DOHH2 (cell line): ENCODE measurements around the gene GPR87.

Source experiments
- H3F3A ChIP-seq: fragments of 200-600 bp; sonication (generic), shearing (Covaris generic); 2 replicates; pipeline ENCODE4 v1.6.0; 2016; ENCODE audit warnings: antibody characterized with exemption, mild to moderate bottlenecking; ENCODE audit not compliant: control insufficient read depth, insufficient read depth
- H3K27ac ChIP-seq: fragments of 200-600 bp; sonication (generic); 2 replicates; pipeline ENCODE4 v1.5.1; 2014; ENCODE audit warnings: low read depth, mild to moderate bottlenecking, low read length, moderate library complexity
- H3K27me3 ChIP-seq: fragments of 200-600 bp; sonication (generic); 2 replicates; pipeline ENCODE4 v1.6.1; 2014; ENCODE audit warnings: mild to moderate bottlenecking, low read length, mixed read lengths; ENCODE audit not compliant: control insufficient read depth
- H3K36me3 ChIP-seq: fragments of 200-600 bp; sonication (generic); 2 replicates; pipeline ENCODE4 v1.6.1; 2014; ENCODE audit warnings: mild to moderate bottlenecking, low read length, moderate library complexity, mixed read lengths; ENCODE audit not compliant: control insufficient read depth
- H3K4me1 ChIP-seq: fragments of 200-600 bp; sonication (generic); 2 replicates; pipeline ENCODE4 v1.6.1; 2014; ENCODE audit warnings: mild to moderate bottlenecking, low read length, mixed read lengths; ENCODE audit not compliant: control insufficient read depth
- H3K4me2 ChIP-seq: fragments of 200-600 bp; sonication (generic); 2 replicates; pipeline ENCODE4 v1.6.0; 2014; ENCODE audit warnings: mild to moderate bottlenecking, low read length, moderate library complexity
- H3K4me3 ChIP-seq: fragments of 200-600 bp; sonication (generic); 2 replicates; pipeline ENCODE4 v1.5.1; 2014; ENCODE audit warnings: mild to moderate bottlenecking, low read length, mixed read lengths
- H3K79me2 ChIP-seq: fragments of 200-600 bp; sonication (generic); 2 replicates; pipeline ENCODE4 v1.6.1; 2014; ENCODE audit warnings: mild to moderate bottlenecking, low read length, mixed read lengths; ENCODE audit not compliant: control insufficient read depth
- H3K9me2 ChIP-seq: fragments of 200-600 bp; sonication (generic); replicated peaks from 2 replicates; pipeline ENCODE4 v1.6.1; 2014; ENCODE audit warnings: mild to moderate bottlenecking, low read length, mixed read lengths; ENCODE audit not compliant: control insufficient read depth
- H3K9me3 ChIP-seq: fragments of 200-600 bp; sonication (generic); 2 replicates; pipeline ENCODE4 v1.6.1; 2014; ENCODE audit warnings: antibody characterized with exemption, low read length, mixed read lengths; ENCODE audit not compliant: control insufficient read depth, insufficient read depth
- H4K20me1 ChIP-seq: fragments of 200-600 bp; sonication (generic); 2 replicates; pipeline ENCODE4 v1.6.0; 2014; ENCODE audit warnings: low read depth, mild to moderate bottlenecking, antibody characterized with exemption, low read length, moderate library complexity; ENCODE audit not compliant: control insufficient read depth, insufficient read depth
- CTCF ChIP-seq: fragments of 200-600 bp; sonication (generic); IDR thresholded peaks from one replicate; pipeline ENCODE4 v1.5.1; 2014; ENCODE audit warnings: antibody characterized with exemption, mild to moderate bottlenecking, low read depth, low read length; ENCODE audit not compliant: poor library complexity, severe bottlenecking
- EZH2phosphoT487 ChIP-seq: fragments of 200-600 bp; sonication (generic); IDR thresholded peaks from 2 replicates; pipeline ENCODE4 v1.6.1; 2017; ENCODE audit warnings: borderline replicate concordance, mild to moderate bottlenecking, antibody characterized with exemption, low read length, moderate library complexity, mixed read lengths

Gene GPR87

GRCh38 chr3:151301787-151302186, 14.8 kb downstream of the GPR87 start:
- no peaks in the 10 kb centered on the region for H4K20me1 ChIP-seq
- no peaks in the 10 kb centered on the region for H3K4me1 ChIP-seq
- H3K4me3 ChIP-seq = no peak overlapping the region
- no peaks in the 10 kb centered on the region for H3K9me2 ChIP-seq
- no peaks in the 10 kb centered on the region for H3K27me3 ChIP-seq
- H3K79me2 ChIP-seq = no peaks in the 10 kb centered on the region
- H3K9me3 ChIP-seq = no peaks in the 10 kb centered on the region
- TF ChIP-seq CTCF (no peak), EZH2phosphoT487 (no peak)
- H3K36me3 ChIP-seq = no peaks in the 10 kb centered on the region
- no peaks in the 10 kb centered on the region for H3F3A ChIP-seq
- H3K27ac ChIP-seq = no peak overlapping the region
- no peak overlapping the region for H3K4me2 ChIP-seq

GRCh38 chr3:151300539-151300938, 16.1 kb downstream of the GPR87 start:
- Histone ChIP-seq H3K79me2 (no peaks in the 10 kb centered on the region), H3K9me2 (no peaks in the 10 kb centered on the region), H3K36me3 (no peaks in the 10 kb centered on the region), H3F3A (no peaks in the 10 kb centered on the region), H3K4me1 (no peaks in the 10 kb centered on the region), H3K4me3 (no peak overlapping the region), H4K20me1 (no peaks in the 10 kb centered on the region), H3K9me3 (no peaks in the 10 kb centered on the region), H3K27ac (no peak overlapping the region), H3K4me2 (no peak overlapping the region), H3K27me3 (no peaks in the 10 kb centered on the region)
- TF ChIP-seq EZH2phosphoT487 (no peak), CTCF (no peak)

GRCh38 chr3:151299006-151299405, 17.6 kb downstream of the GPR87 start:
- TF ChIP-seq EZH2phosphoT487 = no peak
- TF ChIP-seq CTCF = no peak
- Histone ChIP-seq H3K4me1 (no peaks in the 10 kb centered on the region), H3K79me2 (no peaks in the 10 kb centered on the region), H3K4me3 (no peak overlapping the region), H3K27ac (no peak overlapping the region), H3K36me3 (no peaks in the 10 kb centered on the region), H3K9me2 (no peaks in the 10 kb centered on the region), H3K27me3 (no peaks in the 10 kb centered on the region), H3F3A (no peaks in the 10 kb centered on the region), H4K20me1 (no peaks in the 10 kb centered on the region), H3K4me2 (no peak overlapping the region), H3K9me3 (no peaks in the 10 kb centered on the region)

GRCh38 chr3:151297429-151297828, 19.2 kb downstream of the GPR87 start:
- no peaks in the 10 kb centered on the region for H3K4me1 ChIP-seq
- H3K27me3 ChIP-seq = no peaks in the 10 kb centered on the region
- H3K9me3 ChIP-seq = no peaks in the 10 kb centered on the region
- no peak overlapping the region for H3K4me2 ChIP-seq
- H3K27ac ChIP-seq = no peak overlapping the region
- no peak overlapping the region for H3K4me3 ChIP-seq
- no peaks in the 10 kb centered on the region for H3F3A ChIP-seq
- no peaks in the 10 kb centered on the region for H3K79me2 ChIP-seq
- no peaks in the 10 kb centered on the region for H3K36me3 ChIP-seq
- H4K20me1 ChIP-seq = no peaks in the 10 kb centered on the region
- TF ChIP-seq EZH2phosphoT487 (no peak), CTCF (no peak)
- H3K9me2 ChIP-seq = no peaks in the 10 kb centered on the region
